C4-2B (cell line): Measurements from ENCODE around the gene SEMA3B.
"Not testable (repeated sequence)": the region's sequence is repeated elsewhere in the genome, so short reads cannot be mapped to it uniquely, and the experiment has no call there.

Experiments
- H3K27ac ChIP-seq: fragments of 450-650 bp; 2 replicates; pipeline ENCODE4 v1.5.1; 2017
- ZFX ChIP-seq: fragments of 450-650 bp; IDR thresholded peaks from 2 replicates; pipeline ENCODE4 v1.6.1; 2017
- TF ChIP-seq, protein P1 (sequence below): fragments of 450-650 bp; conservative IDR thresholded peaks from 2 replicates; pipeline ENCODE4 v1.5.1; 2017; ENCODE audit warnings: mild to moderate bottlenecking

SEMA3B gene

DNA sequence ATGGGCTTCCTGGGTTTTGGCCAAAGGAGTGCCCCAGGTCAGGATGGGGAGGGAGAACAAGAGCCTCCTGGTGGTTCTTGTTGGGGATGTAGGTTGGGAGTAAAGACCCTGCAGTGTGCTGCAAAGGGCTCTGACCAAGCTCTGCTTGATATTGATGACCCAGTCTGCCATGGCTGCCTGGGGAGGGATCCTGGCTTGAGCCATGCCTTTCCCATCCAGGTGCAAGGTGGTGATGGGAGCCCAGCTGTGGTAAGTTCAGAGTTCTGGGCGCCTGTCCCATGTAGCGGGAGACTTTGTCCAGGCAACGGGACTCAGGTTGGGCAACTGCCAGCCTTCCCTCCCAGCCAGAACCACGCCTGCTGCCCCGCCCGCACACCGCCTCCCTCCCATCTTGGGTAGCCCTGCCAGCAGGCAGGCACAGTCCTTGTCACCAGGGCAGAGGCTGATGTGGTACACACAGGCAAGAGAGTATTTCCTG, 30.4 kb upstream of the SEMA3B start:
- TF ChIP-seq, protein P1, sequence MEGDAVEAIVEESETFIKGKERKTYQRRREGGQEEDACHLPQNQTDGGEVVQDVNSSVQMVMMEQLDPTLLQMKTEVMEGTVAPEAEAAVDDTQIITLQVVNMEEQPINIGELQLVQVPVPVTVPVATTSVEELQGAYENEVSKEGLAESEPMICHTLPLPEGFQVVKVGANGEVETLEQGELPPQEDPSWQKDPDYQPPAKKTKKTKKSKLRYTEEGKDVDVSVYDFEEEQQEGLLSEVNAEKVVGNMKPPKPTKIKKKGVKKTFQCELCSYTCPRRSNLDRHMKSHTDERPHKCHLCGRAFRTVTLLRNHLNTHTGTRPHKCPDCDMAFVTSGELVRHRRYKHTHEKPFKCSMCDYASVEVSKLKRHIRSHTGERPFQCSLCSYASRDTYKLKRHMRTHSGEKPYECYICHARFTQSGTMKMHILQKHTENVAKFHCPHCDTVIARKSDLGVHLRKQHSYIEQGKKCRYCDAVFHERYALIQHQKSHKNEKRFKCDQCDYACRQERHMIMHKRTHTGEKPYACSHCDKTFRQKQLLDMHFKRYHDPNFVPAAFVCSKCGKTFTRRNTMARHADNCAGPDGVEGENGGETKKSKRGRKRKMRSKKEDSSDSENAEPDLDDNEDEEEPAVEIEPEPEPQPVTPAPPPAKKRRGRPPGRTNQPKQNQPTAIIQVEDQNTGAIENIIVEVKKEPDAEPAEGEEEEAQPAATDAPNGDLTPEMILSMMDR: no peak
- no peak for TF ChIP-seq ZFX
- no peak overlapping the region for H3K27ac ChIP-seq

DNA sequence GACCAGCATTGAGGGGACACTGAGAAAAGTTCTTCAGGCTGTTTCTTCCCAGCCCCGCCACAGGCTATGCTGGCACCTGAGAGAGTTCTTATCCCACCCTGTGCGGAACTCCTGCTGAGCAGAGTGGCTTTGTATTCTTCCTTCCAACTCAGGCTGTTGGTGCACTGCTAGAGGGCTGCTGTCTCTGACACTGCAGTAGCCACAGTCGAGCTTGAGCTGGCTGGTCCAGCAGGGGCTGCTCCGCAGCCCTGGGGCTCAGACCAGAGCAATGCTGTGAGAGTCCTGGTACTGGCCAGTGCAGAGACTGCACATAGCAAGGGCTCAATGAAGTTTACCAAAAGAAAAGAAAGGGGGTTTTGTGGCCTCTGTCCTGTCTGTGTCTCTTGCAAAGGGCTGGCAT, 29.3 kb upstream of the SEMA3B start:
- TF ChIP-seq, protein P1: no peak
- no peak for TF ChIP-seq ZFX
- no peak overlapping the region for H3K27ac ChIP-seq

DNA sequence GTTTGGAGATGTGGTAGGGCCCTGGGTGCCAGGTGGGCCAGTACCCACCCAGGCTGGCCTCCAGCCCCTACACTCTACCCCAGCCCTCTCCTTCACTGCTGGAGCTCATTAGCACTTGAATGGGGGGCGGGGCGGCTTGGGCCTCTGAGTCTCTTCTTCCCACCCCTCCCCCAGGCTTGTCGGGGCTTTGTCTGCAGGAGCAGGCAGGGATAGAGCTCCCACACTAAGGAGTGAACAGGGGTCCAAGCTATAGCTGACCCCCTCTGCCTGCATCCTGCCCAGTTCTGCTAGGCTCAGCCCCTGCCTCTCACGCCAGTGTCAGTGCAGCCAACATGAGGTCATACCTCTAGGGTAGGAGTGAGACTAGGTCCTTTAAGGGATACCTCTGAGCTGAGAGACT, 27.8 kb upstream of the SEMA3B start:
- no peak overlapping the region for H3K27ac ChIP-seq
- TF ChIP-seq, protein P1: no peak
- no peak for TF ChIP-seq ZFX

DNA sequence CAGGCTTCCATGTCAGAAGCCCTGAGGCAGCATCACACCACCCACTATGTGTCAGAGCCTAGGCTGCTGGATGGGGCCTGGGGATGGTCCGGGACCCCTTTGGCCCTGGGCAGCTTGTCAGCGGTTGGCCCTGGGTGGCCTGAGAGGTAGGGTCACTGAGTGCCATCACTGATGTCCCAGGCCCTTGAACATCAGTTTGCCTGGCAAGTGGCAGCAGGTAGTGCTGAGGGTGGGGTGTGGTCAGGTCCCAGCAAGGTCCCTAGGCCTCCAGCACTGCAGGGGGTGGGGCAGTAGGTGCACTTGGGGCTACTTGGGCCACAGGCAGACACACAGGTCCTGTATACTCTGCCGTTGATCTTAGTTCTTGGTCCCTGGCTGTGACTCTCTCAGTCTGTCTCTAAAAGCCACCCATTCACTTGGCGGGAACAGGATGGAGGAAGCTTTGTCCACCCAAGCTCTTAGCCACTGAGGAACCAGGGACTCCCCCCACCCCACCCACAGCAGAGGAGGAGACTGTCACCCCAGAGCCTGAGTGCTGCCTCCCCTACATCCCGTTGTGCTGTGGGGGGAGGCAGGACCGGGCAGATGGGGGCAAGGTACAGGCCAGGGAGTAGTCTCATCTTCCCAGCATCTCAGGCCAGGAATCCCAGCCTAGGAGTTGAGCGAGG, 27.1 kb upstream of the SEMA3B start:
- H3K27ac ChIP-seq: no peak overlapping the region
- TF ChIP-seq, protein P1: no peak
- no peak for TF ChIP-seq ZFX

DNA sequence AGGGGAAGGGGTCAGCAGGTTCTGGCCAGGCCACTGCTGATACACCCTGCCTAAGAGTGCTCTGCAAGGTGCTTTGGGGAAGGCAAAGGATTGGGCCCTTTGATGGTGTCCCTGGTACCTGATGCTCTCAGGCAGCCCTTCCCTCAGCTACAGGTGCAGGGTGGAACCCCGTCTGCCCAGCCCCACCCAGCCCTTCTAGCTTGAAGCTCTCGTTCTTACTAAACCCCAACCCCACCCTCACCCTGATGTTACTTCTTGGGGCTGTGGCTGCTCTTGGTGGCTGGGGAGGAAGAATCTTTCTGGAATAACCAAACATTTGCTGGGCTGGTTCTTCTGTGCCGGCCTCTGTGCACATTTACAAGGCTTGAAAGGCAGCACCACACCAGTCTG, 26.6 kb upstream of the SEMA3B start:
- H3K27ac ChIP-seq: no peak overlapping the region
- TF ChIP-seq, protein P1: no peak
- TF ChIP-seq ZFX: no peak

DNA sequence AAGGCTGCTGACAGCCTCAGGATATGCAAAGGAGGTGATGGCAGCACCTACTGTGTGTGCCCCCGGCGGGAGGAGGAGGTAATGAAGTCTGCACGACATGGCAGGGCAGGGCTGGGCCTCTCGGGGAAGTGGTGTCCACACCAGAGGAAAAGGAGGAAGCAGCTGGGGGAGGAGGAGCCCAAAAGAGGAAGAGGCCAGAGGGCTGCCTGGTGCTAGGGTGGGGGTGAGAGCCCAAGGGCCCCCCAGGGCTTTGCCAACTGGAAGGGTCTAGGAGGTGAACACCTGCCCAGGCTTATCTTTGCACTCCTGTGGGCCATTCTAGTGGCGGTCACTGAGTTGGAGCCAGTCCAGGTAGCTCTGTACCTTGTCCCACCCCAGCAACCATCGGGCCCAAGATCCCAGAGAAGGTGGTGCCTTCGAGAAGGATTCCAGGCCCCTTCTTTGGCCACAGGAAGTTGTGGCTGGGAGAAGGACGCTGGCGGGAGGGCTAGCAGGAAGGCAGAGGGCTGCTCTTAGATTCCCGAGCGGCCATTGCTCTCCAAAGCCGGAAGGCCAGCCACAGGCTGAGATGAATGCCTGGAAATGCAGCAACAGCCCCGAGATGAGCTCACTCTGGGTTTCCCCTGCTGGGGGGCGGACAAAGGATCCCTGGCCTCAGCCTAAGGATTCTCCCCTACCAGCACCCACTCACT, 25.9 kb upstream of the SEMA3B start:
- no peak for TF ChIP-seq ZFX
- TF ChIP-seq, protein P1: no peak
- no peak overlapping the region for H3K27ac ChIP-seq

DNA sequence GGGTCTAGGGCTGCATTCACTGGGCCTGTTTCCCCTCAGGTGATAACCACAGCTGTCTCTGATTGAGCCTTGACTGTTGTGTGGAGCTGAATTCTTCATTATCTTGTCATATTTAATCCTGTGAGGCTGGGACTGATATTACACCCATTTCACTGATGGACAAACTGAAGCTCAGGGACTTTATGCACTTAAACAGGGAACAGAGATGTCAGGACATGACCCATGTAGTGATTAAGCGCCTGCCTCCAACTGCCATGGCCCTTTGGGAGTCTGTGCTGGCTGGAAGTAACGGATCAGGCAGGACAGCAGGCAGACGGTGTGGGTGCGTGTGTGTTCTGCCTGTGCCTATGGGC, 25.4 kb upstream of the SEMA3B start:
- TF ChIP-seq, protein P1: no peak
- TF ChIP-seq ZFX: no peak
- no peak overlapping the region for H3K27ac ChIP-seq

DNA sequence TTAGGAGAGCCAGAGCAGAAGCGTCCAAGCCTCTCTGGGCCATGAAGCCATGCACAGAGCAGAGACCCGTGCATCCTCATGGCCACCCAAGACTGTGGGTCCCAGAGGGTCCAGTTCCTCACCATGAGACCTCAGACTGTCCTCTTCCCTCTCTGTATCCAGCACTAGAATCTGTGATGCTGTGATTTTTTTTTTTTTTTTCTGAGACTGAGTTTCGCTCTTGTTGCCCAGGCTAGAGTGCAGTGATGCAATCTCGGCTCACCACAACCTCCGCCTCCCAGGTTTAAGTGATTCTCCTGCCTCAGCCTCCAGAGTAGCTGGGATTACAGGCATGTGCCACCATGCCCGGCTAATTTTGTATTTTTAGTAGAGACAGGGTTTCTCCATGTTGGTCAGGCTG, 24.1 kb upstream of the SEMA3B start:
- H3K27ac ChIP-seq: not testable (repeated sequence)
